HG03280 (cell line): ENCODE results near the gene NUP37.
"Not testable (repeated sequence)": the region's sequence is repeated elsewhere in the genome, so short reads cannot be mapped to it uniquely, and the experiment has no call there.

Experiments used
- ATAC-seq: cut with Tn5 transposase; IDR thresholded peaks from one replicate; pipeline ENCODE4 v1.9.1; 2021; ENCODE audit warnings: mild to moderate bottlenecking, moderate library complexity; ENCODE audit not compliant: unreplicated experiment

NUP37 gene

DNA sequence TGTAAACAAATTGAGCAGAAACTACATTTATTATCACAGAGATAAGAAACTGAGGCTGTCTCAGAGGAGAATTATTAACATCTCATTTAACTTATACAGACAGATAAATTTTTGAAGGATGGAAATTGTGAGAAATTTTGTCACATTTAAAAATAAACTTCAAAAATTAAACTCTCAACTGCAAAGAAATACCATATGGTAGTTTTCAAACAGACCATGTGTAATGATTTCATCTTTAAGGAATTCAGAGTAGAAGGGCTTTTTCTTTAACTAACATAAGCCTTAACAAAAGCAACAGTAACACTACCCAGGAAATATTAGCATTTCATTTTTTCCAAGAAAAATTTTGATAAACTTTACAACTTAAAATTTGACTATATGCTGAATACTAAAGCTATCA, 26.6 kb downstream of the NUP37 start:
- no peak for ATAC-seq

DNA sequence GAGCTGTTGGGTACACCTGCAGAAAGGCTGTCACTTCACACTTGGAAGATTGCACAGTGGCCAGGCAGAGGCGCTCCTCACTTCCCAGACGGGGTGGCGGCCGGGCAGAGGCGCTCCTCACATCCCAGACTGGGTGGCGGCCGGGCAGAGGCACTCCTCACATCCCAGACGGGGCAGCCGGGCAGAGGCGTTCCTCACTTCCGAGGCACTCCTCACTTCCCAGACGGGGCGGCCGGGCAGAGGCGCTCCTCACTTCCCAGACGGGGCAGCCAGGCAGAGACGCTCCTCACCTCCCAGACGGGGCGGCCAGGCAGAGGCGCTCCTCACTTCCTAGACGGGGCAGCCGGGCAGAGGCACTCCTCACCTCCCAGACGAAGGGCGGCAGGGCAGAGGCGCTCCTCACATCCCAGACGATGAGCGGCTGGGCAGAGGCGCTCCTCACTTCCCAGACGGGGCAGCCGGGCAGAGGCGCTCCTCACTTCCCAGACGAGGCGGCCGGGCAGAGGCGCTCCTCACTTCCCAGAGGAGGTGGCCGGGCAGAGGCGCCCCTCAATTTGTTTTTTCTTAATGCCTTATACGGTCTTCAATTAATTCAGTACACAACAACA, 30.6 kb downstream of the NUP37 start:
- ATAC-seq = not testable (repeated sequence)

DNA sequence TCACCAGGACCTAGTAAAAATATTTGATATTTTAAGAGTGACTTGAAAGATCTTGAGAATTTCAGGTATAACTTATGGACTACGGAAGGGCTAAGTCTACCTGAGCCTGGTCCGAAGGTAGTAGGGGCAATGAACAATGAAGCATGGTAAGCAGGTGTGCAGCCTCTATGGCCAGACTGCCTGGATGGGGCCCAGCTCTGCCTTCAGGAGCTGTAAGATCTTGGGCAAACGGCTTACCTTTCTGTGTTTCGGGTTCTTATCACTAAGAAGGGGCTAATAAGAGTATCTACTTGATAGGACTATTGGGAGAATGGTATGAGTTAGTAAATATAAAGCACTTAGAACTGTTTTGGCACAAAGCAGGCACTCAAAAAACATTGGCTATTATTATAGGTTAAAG, 39.1 kb downstream of the NUP37 start:
- no peak for ATAC-seq

DNA sequence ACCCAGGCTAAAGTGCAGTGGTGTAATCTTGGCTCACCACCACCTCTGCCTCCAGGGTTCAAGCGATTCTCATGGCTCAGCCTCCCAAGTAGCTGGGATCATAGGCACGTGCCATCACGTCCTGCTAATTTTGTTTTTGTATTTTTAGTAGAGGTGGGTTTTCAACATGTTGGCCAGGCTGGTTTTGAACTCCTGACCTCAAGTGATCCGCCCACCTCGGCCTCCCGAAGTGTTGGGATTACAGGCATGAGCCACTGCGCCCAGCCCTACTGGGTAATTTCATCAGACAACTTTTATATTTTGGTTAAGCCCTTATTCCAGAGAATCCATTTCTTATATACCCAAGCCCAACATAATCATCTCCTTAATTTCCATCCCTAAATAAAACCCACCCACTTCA, 47.8 kb downstream of the NUP37 start:
- not testable (repeated sequence) for ATAC-seq

DNA sequence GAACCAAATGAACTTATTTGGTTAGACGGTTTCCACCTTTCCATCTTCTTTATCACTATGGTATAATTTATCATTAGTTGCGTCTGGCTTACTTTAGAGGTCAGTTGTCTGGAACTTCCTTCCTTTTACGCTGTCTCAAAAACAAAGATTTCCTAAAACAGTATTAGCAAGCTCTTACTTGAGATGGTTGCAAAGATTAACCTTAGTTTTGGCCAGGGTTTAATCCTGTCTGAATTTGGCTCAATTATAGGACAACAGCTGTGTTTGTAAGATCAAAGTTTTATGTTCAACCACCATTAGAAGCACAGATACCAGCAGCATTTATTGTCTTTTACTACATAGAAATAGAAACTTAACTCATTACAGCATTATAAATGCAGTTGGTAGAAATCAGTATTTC, 50.2 kb downstream of the NUP37 start:
- ATAC-seq = no peak

DNA sequence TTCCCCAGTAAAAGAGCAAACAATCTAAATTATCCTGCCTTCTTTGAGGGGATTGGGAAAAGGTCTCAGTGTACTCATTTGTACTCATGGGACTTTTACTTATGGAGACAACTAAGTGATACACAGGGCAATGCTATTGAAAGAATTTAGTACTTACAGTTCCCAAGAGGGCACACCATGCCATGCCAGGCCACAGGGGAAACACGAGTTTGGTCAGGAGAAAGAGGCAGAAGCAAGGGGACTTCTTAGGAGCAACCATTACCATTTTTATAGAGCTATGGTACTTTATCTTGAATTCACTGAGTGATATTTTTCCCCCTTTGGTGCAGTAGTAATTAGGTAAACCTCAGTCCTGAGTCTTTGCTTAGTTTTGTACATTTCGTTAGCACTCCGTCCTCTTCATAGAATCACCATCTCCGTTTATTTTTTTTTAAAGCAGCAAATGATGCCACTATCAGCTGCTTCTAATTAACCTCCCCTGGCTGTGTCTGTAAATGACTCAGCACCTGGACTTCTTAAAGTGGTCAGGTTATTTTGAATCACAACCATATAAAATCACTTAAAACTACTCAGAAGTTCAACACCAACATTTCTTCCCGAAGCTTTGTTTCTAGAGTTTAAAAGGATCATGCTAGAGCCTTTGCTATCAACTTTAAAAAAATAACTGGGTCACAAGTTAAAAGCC, 52.2 kb downstream of the NUP37 start:
- no peak for ATAC-seq

DNA sequence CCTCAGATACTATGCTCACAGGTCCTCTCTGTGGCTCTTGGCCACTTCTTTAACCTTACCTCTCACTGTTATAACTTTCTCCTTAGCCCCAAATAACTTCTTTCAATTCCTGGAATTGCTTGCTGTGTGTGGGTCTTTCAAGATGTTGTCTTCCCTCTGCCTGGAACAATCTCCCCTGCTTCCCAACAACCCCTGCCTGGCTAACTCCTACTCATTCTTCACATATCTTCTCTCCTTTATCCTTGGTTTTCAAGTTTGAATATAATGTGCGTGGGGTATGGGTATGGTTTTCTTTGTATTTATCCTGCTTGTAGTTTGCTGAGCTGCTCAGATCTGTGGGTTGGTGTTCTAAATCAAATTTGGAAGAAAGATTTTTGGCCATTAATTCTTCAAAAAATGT, 55.4 kb downstream of the NUP37 start:
- no peak for ATAC-seq

DNA sequence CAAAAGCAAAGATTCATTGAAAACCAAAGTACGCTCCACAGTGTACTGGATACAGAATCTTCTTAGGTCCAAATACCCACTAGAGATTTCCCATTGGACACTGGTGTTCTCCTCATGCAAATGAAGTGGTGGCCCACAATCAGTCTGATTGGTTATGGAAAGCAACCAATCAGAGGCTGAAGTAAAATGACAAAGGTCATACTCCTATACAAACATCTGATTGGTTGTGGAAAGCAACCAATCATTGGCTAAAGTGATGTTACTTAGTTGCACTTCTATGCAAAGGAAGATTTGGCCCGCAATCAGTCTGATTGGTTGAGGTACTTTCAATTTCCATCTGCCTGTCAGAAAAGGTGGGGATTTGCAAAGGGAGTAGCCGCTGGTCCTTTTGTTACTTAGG, 56.8 kb downstream of the NUP37 start:
- no peak for ATAC-seq

DNA sequence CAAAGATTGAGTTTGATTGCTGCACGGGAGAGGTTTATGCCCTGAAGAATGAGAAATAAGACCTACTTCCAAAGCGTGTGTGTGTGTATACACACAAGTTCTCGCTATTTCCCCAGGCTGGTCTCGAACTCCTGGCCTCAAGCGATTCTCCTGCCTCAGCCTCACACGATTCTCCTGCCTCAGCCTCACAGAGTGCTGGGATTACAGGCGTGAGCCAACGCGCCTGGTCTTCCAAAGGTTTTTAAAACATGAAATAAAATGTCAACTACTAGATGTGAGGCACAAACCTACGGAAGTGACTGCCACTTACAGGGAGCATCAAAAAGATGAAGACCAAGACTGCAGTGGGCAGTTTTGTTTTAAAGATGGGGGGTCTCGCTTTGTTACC, 57.5 kb downstream of the NUP37 start:
- no peak for ATAC-seq

DNA sequence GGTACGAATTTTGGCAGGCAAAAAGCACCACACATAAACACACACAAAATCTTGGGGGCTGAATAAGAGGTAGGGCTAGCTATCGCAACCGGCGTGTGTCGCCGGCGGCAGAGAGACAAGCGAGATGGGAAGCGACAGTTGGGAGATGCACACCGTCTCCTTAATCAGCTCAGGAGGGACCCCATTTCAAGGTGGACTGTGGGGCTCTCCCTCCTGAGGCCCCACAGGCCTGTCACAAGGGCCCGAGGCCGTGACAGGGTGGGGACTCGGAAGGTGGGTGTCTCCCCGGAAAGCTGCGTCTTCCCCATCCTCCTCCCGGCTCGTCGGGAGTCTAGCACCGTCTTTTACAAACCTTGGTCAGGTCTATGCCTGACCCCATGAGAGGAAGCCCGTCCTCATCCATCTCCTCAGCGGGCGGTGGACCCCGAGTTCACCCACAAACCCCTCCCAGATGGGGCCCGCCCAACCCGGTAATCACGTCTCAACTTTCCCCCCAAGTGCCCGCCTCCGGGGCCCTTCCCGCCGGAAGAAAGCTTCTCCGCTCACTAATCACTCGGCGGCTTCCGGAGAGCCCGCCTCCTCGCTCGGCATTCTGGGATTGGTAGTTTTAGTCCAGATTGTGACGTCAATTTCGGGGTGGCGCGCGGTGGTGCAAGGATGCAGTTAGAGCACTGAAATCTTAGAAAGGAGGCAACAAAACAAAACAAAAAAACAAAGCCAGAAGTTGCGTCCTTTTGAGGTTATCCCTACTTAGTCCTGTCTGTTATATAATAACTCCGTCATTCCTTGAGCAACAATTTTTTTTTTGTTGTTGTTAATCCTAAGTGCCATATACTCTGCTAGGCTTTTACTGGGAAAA, 58.1 kb downstream of the NUP37 start, which contains the start of gene WASHC3:
Gene WASHC3 (minus strand): TSS at position 432 of the 859 bp plus-strand sequence. CDS start 29 bp downstream, at position 403.
- ATAC-seq = peak; percentile 92

DNA sequence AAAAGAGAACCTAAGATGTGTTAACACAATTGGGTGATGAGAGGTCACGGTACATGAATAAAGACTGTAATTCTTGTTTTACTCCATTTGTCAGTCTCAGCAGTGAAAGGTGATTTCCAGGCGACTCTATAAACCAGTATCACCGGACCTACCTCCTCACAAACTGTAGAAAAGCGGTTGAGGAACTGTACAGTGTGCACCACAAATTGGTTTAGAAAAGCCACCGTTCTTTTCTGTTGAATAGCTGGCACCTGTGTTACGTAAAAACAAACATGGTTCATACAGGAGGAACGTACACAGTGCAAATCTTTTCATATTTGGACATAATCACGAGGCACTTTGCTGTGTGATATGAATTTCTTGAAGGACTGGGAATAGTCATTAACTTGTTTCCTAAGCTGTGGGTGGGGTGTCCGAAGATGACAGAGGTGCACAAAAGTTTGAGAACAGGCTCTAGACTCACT, 58.8 kb downstream of the NUP37 start:
- peak; percentile 41 for ATAC-seq

DNA sequence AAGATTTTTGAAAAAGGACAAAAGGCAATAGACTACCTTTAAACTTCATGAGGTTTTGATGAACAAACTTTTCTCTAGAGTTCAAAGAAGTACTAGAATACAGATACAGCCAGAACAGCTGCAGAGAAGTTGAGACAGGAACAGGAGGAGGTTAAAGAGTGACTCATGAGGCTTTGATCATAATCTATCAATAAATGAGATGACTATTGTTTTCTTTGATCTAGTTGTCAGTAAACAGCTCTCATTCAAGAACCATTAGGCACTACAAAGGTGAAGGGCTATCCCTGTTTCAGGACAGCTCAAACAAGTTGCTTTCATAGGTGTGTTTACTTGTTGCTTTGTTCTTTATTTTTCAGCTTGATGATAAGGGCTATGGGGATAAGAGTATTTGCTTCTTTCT, 60.6 kb downstream of the NUP37 start:
- ATAC-seq = no peak

DNA sequence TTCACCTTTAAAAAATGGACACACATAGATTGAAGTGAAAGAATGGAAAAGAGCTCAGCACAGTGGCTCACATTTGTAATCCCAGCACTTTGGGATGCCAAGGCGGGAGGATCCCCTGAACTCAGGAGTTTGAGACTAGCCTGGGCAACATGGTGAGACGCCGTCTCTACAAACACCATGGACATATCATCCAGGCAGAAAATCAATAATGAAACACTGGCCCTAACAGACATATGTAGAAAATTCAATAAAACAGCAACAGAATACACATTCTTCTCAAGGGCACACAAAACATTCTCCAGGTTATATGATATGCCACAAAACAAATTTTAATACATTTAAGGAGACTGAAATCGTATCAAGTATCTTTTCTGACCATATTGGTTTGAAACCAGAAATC, 65.6 kb downstream of the NUP37 start:
- ATAC-seq = no peak

DNA sequence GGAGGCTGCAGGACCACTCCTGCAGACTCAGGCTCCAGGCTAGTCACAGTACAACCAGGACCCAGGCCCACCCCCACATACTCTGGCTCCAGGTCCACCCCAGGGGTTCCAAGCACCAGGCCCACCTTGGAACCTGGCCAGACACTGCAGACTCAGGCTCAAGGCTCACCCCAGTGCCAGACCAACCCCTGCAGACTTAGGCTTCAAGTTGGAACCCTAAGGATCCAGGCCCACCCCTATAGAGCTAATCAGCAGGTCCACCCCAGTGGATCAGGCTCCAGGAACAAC, 66.9 kb downstream of the NUP37 start:
- ATAC-seq = no peak

DNA sequence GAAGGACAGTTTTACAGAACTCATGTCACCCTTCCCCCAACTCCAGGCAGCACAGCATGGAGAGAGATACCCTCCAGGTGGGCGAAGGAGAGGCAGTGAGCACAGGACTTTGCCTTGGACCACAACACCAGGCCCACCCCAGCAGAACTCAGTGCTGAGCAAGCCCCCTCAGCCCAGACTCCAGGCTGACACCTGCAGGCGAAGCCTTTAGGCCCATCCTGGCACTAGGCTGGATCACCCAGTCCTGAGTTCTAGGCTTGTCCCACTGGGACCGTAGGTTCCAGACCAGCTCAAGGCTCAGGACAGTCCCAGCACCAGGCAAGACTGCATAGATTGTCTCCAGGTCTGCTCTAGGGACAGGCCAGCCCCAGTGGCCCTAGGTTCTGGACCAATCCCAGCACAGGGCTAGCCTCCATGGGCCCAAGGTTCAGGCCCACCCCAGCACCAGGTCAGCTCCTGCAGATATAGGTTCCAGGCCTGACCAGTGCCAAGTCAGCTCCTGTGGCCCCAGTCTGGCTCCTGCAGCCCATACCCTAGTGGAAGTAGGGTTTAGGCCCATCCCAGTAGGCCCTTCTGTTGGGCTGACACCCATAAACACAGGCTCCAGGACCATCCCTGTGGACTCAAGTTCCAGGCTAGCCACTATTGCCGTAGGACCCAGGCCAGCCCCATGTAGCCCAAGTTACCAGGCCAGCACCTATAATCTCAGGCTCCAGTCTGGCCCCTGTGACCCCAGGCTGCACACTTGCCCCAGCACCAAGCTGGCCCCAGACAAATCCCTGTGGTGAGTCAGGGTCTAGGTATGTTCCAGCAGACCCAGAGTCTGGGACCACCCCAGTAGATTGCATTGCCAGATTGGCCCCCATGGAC, 67.5 kb downstream of the NUP37 start:
- no peak for ATAC-seq

DNA sequence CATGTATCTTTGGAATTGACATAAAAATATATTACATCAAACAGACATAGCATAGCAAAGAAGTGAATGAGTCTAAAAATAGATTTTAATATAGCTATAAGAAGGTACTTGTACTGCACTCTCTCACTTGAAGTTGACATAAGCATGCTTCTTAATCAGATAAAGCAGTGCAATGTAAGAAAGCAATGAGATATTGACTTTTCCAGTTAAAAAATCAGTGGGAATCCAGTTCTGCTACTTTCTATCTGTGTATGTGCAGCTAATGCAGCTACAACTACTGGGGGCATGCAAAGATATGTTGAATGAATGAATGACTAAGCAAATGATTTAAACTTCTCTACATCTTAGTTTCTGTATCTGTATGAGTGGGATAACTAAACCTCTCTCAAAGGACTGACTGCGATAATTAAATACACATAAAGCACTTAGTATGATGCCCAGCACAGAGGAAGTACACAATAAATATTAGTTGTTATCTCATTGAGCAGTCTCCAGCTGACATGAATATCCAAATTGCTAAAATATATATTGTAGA, 68.4 kb downstream of the NUP37 start:
- ATAC-seq = peak; percentile 45

DNA sequence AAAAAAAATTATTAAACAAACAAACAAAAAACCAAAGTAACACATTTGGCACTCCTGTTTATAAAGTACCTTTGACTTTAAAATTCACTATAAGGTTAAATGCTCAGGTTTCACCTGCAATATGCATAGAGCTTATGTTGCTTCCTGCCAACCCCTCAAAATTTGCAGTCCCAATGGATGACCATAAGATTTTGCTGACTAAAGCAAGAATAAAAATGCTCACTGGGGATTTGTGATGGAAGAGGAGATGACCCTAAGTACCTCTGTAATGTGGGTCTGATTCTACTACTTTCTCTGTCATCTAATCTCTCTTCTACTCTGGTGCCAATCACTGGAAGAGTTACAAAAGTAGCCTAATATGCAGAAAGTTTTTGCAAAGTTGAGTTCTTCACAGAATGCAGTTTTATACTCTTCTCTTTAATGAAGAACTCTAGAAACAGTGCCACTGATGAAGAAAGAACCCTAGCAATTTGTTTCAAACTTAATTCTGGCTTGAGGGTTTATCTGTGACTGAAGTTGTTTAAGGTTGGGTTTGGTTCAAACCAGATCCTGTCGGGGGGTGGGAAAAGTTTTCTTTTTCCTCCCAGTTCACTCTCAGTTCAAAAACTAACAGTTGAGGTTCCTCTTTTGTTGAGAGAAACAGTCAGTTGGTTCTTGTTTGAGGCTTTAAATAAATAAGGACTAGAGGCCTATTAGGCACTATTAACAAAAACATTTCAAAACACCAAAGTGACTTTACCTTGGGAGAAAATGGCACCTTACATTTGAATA, 69.1 kb downstream of the NUP37 start:
- ATAC-seq = no peak

DNA sequence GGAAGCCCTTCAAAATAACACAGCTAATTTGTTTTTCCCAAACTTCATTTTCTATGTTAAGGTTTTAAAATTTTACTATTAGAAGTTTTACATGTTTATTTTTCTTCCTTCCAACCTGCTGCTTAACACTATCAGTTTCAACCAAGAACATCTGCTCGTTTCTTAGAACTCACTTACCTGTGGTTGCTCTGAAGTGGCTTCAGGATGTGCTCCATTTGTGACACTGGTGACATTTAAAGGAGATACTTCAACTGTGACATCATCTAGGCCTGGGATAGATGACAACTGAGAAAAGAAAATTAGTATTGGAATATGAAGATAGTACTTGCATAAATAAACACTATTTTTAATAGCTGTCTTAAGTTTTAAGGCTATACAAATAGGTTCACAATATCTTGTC, 76.0 kb downstream of the NUP37 start:
- peak; percentile 95 for ATAC-seq

DNA sequence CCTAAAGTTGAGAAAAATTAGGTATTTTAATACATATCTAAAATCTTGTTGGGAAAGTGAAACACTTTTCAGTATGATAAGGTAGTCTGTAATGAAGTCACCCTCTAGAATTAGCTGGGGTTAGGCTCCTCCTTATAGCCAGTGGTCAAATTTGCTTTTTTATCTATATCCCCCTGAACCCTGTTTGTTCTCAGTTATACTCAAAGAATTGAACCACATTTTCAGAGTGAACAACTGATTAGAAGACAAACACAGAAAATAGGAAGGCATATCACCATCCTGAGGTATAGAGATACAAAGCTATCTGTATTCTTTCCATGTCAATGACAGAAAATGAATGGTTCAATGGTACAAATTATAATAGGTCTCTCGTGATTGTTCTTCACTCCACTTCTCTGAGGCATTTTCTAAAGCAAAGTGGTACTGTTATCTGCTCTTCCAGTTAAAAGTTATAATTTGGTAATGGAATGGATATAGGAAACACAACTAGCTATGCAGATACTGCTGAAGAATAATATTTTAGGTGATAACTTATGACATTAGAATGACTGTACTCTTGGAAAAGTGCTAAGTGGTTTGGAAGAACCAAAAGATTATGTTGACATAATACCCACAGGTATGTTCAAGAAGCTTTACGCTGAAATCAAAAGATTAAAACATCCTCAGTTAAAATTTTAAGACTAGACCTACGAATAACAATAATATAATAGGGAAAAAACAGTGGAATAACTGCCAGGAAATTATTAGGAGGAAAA, 85.7 kb downstream of the NUP37 start:
- no peak for ATAC-seq
